Limb (tissue), 2 donors: ENCODE data around the gene ST6GALNAC2.
A peak's percentile ranks its signal among the peaks of the same experiment; 100 is the strongest.
"Not testable (repeated sequence)": the region's sequence is repeated elsewhere in the genome, so short reads cannot be mapped to it uniquely, and the experiment has no call there.

ENCODE experiments used
- DNase-seq, 2 donors: peaks; one replicate each; pipeline ENCODE4 v3.0.0-alpha.2; 2016; ENCODE audit errors: extremely low spot score in 2 of 2

The ST6GALNAC2 gene

DNA sequence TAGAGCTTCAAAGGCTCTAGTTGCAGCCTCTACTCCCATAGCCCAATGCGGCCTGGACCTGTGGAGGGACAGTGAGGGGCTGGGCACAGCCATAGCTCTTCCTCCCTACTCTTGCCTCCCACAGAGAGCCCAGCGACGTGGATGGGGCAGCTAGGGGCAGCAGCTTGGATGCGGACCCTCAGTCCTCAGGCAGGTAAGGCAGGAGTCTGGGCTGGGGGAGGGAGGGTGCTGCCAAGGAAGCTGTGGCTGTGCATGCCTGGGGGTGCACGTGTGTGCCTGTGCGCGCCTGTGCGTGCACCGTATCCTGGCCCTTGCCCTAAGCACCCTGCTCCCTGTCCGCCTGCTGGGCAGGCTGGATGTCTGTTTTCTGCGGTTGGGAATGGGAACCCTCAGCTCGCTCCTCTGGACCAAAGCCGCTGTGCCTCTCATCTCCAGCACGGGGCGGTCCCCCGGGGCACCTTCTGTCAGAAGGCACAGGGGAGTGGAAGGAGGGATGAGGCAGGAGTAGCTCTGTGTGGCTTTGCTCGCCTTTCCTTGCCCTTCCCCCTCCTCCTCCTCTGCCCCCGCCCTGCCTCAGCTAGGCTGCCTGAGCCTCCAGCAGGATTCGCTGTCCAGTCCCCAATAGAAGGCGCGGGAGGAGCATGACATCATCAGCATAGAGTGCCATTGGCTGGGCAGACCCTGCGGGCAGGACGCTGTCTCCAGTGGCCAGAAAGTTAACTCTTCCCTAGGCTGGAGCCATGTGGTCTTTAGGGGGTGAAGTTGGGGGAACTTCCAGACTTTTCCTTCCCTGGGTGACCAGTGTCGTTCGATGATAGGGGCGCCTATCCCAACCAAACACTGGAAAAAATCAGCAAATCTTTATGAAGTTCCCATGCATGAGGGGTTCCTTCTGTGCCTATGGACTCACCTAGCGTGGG, 45.0 kb downstream of the ST6GALNAC2 start:
- peak; percentile 92 to 95 for DNase-seq

DNA sequence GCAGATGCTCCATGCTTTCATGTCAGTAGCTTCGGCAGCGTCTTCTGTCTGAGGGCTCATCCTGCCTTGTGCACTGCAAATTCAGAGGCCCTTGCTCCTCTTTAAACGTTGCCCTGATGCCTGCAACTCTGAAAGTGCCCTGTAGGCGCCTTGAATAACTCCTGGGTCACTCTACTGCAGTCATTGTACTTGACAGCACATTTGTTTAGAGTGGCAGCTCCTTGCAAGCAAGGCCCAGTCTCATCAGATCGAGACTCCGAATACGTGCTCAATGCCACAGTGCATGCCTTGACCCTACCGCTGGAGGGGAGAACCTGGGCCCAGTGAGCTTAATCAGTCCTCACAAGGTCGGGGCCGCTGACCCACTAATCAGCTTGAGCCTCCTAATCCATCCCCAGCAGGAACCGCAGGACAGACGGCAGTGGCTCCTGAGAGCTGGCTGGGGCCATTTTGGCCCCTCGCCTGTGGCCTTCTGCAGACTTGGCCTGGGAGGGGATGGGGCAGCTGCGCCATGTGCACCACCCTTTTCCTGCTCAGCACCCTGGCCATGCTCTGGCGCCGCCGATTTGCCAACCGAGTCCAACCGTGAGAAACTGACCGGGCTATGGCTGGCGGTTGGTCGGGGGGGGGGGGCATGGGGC, 45.9 kb downstream of the ST6GALNAC2 start, which contains the start of gene PRCD:
PRCD (plus strand) TSS at position 414 of the 641 bp plus-strand sequence; CDS start at position 512, 98 bp downstream.
- peak in 1 of 2 donors; percentile 27 for DNase-seq

DNA sequence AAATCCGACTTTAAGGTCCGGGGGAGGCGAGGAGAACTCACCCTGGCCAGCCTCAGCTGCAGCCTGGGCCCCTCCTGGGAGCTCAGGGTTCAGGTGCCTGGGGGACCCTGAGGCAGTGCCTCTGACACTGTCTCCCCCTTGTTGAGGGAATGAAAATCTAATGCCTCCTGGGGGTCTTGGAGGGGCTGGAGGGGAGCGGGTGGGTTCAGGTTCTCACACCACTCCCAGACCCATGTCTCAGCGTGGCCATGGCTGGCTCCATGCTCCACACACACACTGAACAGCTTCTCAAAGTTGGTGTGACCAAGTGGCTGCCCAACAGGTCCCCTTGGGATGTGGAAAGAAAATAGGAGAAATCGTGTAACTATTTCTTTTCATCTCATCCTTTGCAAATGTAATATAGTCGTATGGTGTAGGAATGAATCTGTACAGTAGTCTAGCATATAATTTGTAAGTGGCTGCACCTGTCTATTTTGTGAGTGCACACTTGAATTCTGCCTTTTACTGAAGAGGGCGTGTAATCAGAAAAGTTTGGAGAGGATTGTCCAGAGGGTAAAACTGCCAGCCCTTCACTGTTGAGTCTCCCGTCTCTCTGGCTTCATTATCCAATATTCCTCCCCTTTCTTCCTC, 46.6 kb downstream of the ST6GALNAC2 start:
- no peak for DNase-seq

DNA sequence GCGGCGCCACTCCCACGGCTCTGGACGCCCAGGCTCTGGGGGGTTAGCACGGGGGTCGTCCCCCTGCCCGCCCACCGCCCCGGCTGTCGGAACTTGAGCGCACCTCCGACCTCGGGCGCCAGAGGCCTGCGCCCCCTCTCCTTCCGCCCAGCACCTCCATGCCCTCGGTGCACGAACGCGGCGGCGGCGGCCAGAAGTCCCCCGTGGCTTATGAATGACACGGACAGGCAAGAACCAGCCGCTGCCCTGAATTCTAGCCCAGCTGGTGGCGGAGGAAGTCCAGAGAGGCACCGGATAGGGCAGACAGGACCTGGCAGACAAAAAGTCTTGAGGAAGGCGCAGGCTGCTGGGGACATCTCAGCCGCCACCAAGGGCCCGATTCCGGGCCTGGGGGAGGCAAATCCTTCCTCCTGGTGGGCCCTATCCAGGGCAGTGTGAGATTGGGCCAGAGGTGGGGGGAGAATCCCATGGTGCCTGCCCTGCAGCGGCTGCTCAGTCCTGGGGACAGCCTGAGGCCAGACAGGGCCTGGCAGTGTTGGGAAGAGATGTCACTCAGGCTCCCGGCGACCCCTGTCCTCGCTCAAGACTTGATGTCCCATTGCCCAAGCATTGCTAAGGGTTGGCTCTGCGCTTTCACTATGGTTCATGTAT, 47.3 kb downstream of the ST6GALNAC2 start:
- no peak for DNase-seq

DNA sequence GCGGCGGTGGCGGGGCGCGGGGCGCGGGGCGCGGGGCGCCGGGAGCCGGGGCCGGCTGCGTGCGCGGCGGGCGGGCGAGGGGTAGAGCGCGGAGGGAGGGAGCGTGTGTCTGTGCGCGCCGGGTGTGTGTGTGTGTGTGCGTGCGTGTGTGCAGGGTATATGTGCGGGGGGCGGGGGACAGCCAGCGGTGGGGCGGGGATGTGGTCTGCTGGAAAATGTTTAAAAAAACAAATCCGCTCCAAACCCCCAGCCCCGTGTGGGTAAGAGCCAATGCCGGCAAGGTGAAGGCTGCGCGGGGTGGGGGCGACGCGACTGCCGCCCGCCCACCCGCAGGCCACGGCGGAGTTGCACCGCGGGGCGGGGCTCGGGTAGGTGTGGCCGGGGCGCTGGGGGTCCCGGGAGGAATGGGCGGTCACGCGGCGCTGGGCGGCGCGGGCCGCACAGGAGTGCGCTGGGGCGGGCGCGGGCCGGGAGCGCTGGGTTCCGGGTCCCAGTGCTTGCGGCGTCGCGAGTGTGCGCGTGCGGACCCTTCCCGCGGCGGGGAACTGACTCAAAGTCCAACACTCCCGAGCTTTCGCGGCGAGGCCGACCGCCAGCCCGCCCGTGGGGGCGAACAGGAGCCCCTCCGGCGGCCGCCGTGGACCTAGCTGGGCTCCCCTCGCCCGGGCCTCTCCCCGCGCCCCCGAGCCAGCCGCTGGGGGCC, 47.9 kb downstream of the ST6GALNAC2 start, which contains the start of gene CYGB:
CYGB (minus strand) TSS at position 132 of the 703 bp plus-strand sequence. CDS start 167 bp downstream, outside the sequence.
- peak in 1 of 2 donors; percentile 76 for DNase-seq

DNA sequence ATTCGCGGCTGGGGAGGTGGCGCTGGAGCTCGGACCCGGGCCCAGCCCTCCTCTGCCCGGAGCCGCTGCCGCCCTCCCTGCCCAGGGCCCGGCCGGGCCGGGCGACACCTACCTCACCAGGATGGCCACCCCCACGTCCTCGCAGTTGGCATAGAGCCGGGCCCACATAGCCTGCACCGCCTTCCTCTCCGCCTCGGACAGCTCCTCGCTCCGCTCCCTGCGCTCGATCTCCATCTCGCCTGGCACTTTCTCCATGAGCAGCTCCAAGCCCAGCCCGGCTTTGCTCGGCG, 48.4 kb downstream of the ST6GALNAC2 start:
- no peak for DNase-seq

DNA sequence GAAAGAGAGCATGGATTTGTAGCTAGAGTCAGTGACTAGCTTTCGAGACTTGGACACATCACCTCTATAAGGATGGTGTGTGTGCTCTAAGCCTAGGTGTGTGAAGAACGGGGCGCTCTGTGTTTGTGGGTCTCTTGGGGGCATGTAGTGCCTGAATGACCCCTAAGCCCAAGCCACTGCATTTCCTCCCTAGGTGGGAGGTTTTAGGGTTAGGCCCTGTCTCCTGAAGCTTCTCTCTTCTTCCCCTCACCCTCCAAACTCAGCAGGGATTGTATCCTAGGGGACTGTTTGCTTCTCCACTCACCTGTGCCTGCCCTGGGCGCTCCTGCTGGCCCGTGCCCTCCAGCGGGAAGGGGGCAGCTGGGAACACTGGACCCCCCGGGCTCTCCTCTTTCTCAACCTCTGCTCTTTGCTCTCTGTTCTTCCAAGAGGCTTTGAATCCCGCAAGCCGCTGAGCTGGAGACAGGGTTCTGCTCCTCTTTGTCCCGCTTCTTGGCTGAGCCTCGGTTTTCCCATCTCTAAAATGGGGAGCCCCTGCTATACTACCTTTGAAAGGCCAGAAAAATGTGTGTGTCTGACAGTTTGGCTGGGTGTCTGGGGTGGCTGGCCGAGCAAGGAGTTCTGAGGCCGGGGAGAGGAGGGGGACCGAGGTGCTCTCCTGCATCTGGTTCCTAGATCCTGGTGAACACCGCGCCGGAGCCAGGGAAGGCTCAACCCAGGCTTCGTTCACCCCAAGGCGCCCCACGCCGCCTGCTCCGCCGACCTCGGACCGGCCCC, 49.0 kb downstream of the ST6GALNAC2 start:
- peak in 1 of 2 donors; percentile 26 for DNase-seq

DNA sequence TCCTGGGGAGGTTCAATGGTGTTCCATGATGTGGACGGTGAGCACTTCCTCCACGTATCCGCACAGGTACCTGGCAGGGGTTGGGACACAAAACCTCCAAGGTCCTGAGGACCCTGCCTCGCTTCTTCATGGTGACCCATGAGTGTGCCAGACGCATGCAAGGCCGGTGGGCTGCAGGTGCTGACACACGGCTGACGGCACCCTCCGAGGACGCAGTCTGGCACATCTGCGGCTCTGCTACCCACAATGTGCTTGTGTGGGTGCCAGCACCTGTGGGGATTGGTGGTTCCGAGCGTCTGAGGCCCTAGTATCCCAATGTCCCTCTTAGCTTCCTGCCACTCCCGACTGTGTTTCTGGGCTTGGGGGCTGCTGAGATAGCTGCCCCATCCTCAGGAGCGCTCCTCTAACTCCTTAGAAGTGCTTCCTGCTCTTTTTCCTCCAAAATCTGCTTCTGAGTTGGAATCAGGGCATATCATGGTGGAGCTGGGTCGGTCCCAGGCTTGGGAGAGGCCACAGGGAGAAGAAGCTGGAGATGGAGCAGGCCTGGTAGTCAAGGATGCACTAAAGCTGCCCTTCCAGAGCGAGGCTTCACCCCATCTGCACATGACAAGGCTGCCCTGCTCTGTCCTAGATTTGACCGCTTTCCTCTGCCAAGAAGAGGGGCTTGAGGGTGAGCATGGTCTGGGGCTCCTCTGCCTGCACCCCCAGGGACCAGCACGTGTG, 49.7 kb downstream of the ST6GALNAC2 start:
- peak in 1 of 2 donors; percentile 21 for DNase-seq

DNA sequence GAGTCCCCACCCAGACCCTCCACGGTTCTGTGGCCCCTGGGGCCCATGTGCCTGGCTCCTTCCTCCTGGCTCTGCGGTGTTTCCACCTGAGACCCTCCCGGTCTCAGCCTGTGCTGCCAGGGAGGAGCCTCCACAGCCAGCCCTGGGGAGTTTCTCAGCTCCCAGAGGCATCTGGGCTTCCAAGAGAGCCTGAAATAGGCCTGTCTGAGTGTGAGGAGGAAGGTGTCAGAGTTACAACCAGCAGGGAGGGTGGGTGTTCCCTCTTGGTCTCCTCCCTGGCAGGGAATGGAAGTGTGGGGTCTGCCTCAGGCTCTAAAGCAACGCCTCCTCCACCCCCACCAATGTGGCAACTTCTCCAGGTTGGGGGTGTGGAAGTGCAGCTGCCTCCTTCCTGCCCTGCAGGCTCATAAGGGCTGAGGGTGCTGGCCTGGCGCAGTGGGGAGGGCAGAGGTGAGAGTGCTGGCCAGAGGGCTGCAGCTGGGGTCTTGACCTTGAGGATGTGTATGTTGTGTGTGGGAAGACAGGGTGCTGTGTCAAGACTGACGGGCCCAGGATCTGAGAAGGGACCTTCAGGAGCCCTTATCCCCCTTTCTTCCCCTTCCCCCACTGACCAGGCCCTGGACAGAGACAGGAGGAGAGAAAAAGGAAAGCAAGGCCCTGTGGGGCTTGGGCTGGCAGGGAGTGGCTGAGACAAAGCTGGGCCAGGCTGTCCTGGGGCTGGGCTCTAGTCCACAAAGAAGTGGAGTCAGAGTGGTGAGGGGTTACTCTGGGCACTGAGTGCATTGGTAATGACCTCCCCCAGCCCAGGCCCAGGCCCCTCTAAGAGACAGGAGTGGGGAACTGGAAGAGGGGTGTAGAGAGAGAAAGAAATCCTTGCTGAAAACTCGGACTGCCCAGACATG, 50.6 kb downstream of the ST6GALNAC2 start:
- DNase-seq = no peak

DNA sequence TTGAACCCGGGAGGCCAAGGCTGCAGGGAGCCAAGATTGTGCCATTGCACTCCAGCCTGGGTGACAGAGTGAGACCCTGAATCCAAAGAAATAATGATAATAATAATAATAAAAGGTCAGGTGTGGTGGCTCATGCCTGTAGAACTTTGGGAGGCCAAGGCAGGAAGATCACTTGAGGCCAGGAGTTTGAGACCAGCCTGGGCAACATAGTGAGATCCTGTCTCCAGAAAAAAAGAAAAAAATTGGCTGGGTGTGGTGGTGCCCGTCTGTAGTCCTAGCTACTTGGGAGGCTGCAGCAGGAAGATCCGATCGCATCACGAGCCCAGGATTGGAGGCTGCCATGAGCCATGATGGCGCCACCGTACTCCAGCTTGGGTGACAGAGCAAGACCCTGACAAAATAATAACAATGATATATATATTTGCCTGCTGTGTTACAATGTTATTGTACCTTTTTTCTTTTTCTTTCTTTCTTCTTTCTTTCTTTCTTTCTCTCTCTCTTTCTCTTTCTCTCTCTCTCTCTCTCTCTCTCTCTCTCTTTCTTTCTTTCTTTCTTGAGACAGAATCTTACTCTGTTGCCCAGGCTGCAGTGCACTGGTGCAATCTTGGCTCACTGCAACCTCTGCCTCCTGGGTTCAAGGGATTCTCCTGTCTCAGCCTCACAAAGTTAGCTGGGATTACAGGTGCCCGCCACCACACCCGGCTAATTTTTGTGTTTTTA, 51.9 kb downstream of the ST6GALNAC2 start:
- DNase-seq = not testable (repeated sequence)

DNA sequence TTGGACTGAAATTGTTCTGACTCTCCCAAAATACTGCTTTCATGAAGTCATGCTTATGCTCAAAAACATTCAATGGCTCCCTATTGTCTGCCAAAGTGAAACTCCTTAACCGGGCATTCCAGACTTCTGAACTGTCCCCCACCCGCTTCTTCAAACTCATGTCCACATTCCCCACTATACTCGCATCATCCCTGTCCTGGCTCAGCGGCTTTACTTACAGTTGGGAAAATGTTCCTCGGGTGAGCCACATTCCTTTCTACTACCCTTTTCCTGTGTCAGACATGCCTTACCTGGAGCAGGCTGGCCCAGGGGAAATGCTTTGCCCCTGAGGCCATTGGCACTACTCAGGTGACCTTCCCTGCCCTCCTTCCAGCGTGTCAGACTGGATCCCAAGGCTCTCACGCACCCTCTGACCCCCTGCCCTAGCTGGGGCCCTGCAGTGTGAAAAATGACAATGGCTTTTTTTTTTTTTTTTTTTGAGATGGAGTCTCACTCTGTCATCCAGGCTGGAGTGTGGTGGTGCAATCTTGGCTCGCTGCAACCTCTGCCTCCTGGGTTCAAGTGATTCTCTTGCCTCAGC, 53.5 kb downstream of the ST6GALNAC2 start:
- no peak for DNase-seq

DNA sequence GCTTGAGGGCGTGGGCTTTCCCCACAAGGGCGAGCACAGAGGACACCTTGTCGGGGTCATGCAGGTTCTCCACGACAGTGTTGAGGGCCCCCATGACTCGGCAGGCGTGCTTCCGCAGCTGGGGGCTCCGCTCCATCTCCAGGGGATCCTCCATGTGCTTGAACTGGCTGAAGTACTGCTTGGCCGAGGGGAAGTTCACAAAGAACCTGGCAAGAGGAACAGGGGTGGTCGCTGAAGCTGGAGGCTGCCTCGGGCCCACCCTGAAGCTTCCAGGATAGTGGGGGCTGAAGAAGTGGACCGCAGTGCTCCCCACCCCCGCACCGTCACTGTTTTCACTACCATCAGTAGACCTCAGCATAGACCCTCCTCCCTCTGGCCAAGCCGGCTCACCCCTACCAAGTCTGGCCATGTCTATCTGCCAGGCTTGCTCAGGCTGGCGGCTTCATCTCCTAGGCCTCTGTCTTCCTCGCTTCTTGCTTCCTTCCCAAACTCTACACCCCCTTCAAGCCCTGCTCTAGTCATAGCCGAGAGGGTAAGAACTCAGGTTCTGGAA, 54.1 kb downstream of the ST6GALNAC2 start:
- DNase-seq = peak in 1 of 2 donors; percentile 27

DNA sequence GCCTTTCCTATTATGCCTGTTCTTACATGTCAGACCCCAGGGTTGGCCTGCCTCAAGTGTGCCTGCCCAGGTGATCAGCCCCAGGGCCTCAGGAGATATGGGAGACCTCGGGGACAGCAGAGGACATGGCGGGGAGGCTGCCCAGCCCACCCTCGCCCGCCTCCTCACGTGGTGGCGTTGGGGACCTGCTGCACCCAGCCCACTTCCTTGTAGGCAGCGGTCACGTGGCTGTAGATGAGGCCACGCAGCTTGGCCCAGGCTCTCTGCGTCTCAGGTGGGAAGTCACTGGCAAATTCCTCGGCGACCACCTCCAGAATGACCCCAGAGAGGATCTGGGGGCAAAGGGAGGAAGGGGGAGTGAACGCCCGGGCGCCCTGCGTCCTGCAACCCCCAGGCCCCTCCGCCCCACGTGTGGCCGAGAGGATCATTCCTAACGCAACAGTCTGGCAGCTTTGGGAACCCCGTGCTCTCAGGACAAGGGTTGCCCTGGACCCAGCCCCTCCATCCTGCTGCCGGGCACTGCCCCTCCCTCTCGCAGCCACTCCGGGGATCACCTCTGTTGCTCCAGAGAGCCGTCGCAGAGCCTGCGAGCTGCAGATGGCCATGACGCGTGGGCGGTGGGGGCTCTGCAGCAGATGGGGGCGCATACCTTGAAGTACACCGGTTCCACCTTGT, 54.7 kb downstream of the ST6GALNAC2 start:
- DNase-seq = peak in 1 of 2 donors; percentile 26

DNA sequence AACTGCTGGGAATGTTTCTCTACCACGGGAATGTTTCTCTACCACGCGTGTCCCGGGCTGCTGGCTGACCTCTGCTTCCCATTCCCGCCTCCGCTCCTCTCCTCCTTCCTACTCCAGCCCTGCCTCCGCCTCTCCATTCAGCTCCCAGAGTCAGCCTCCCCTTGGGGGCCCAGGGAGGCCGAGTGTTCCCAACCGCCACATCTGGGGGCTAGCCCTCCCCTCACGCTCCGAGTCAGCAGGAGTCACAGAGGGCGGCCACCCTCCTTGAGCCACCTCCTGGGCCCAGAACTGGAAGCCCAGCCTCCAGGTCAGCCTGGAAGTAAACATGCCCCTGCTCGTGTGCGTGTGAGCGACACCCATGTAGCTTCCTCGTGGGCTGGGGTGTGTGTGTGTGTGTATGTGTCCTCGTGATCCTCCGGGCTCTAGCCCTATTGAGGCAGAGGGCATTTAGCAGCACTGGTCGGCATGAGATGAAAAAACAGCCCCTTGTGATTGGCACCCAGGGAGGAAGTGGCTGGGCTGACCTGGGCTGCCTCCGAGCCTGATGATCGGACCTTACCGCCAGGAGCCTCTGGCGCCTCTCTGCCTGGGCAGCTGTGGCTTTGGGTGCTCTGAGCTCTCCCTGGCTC, 55.5 kb downstream of the ST6GALNAC2 start:
- DNase-seq = peak; percentile 60 to 70

DNA sequence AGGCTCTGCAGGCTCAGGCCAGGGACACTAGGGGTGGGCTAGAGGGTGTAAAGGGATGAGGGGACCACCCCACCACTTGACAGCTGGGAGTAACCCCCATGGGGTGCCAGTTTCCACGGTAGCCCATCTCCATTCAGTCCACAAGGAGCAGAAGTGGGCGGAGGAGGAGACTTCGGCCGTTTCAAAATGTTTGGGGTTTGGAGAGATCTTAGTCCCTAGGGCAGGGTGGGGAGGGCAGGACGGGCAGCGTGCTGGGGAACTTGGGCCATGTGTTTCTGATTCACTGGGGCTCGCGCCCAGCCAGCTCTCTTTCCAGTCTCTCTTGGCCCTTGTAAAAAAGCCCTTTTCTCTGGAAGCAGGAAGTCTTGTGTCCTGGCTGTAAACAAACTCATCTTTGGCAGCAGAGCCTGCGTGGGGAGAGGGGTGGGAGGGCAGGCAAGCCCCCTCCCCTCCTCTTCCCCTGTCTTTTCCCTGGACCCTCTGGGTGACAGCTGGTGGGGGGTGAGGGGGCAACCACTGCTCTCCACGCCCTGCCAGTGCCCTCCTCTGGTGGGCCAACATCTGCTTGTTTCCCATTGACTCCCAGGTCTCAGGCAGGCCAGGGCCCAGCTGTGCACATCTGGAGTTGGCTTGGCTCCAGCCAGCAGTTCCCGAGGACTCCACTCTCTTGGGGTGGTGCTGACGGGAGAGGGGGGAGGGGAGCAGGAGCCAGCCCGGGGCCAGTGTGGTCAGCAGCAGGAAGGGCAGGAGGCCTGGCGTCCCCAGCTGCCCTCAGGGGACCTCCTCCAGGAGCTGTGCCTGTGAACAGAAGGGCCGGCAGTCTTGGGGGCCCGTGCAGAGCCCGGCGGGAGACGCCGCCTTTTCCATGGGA, 56.2 kb downstream of the ST6GALNAC2 start:
- DNase-seq = peak; percentile 79
